GM12878 (cell line): ENCODE data around the gene ATF4.

Source experiments
- BCL3 ChIP-seq: IDR thresholded peaks from 2 replicates; pipeline ENCODE4 v1.6.1; 2011; ENCODE audit warnings: borderline replicate concordance, low read depth, mild to moderate bottlenecking, moderate library complexity, low read length; ENCODE audit not compliant: insufficient read depth, poor library complexity, severe bottlenecking
- CTCF ChIP-seq, 3 experiments: IDR thresholded peaks in 2 of 3; conservative IDR thresholded peaks in 1 of 3; 2 replicates each; pipeline ENCODE4 v1.5.1; 2011; ENCODE audit warnings: low read depth in 3 of 3, low read length in 3 of 3, mild to moderate bottlenecking in 3 of 3, control low read depth in 2 of 3, moderate library complexity in 2 of 3, inconsistent platforms in 1 of 3, mixed read lengths in 1 of 3; ENCODE audit not compliant: control insufficient read depth in 2 of 3, insufficient read depth in 1 of 3; ENCODE audit errors: extremely low read depth in 1 of 3
- ELK1 ChIP-seq: IDR thresholded peaks from 2 replicates; pipeline ENCODE4 v1.6.1; 2012; ENCODE audit warnings: low read depth, low read length, improper control_type of control experiment
- EZH2 ChIP-seq: IDR thresholded peaks from 2 replicates; pipeline ENCODE4 v1.6.1; 2012; ENCODE audit warnings: low read depth, mild to moderate bottlenecking, control low read depth, inconsistent platforms, low read length, borderline replicate concordance; ENCODE audit not compliant: control insufficient read depth
- HCFC1 ChIP-seq: fragments of 150-350 bp; IDR thresholded peaks from 2 replicates; pipeline ENCODE4 v1.6.1; 2014; ENCODE audit warnings: low read length

GRCh38 chr22:39519681-39520225, 609 bp upstream of the ATF4 start:
- TF ChIP-seq ELK1 (no peak), EZH2 (no peak), CTCF (IDR thresholded peaks at IDR 0.05 in 2 of 3, conservative IDR thresholded peaks at IDR 0.05 in 1 of 3; ENCODE audit: control insufficient read depth in 2 of 3, extremely low read depth in 1 of 3, insufficient read depth in 1 of 3, low read depth in 3 of 3, low read length in 3 of 3) (peak; percentile 26 to 75 (median 49); a peak in 4 of 6 replicates), HCFC1 (no peak), BCL3 (no peak)
